Ureter (tissue), 1 donor: ENCODE data around the gene FCGBP. TPM values are rescaled to one million over a fixed set of nuclear protein-coding genes. Genes with fewer than 3 reads are reported as not detected.
"Not testable (repeated sequence)": the region's sequence is repeated elsewhere in the genome, so short reads cannot be mapped to it uniquely, and the experiment has no call there.

Experiments used
- DNase-seq: peaks from one replicate; pipeline ENCODE4 v3.0.0-alpha.2; 2020; ENCODE audit warnings: low spot score
- total RNA-seq: library from RNA; stranded (reverse); gene quantifications from one replicate; pipeline ENCODE4 v1.2.4, GENCODE V29; 2023
- donor health status: DM: yes; HTN: yes; CAD: no.

FCGBP gene
- 37.0 TPM for total RNA-seq

DNA sequence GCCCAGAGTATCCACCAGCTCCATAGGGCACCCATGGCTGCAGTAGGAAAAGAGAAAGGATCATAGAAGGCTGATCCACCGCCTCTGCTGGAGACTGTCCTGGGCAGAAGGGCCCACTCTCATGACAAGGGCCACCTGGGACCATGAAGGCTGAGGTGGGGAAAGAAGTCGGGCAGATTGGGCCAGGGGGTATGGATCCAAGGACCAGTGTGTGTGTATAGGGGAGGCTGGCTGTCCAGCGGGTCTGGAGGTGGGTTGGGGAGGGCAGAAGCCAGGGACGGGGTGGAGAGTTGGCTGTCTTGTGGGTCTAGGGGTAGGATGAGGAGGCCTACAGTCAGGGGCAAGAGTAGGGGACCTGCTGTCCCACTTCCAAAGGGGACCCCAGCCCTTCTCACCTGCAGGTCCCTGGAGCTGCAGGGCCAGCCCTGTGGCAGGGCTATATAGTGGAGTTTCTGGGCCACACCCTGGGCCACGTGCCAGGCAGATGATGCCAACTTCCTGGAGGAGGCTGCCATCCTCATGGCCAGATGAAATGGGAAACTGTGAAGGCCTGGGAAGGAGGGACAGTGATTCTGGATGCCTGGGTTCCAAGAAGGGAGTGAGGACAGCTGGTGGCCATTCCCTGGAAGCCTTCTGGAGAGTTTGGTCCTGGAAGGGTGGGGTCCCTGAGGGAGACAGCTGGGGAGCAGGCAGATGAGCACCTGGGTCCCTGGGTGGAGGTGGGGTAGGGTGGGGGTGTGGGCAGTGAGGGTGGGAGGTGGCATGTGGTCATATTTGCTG, at the start of gene FCGBP:
FCGBP (minus strand) TSS at position 51 of the 780 bp plus-strand sequence.
- DNase-seq = no peak

DNA sequence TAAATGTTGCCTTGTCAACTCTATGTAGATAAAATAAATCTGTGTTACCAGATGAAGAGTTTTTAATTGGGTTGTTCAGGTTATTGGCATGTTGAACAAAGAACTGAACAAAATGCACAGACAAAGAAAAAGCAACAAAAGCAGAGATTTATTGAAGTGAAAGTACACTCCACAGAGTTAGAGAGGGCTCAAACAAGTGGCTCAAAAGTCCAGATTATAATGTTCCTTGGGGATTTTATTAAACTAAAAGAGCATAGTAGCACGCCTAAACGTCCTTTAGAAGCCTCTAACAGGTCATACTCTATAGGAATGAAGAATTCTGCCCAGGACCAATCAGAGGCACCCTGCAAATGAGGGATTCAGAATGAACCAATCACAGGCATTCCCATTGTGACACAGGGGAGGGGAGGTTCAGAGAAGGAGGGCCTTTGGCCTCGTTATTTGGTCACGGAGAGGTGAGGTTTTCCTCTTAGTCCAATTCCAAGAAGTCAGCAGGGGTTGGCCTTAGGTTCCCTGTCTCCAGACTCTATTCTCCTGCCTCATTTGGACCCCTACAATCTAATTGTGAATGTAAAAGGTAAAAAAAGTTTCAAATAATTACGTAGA, 49.4 kb upstream of the FCGBP start:
- no peak for DNase-seq

DNA sequence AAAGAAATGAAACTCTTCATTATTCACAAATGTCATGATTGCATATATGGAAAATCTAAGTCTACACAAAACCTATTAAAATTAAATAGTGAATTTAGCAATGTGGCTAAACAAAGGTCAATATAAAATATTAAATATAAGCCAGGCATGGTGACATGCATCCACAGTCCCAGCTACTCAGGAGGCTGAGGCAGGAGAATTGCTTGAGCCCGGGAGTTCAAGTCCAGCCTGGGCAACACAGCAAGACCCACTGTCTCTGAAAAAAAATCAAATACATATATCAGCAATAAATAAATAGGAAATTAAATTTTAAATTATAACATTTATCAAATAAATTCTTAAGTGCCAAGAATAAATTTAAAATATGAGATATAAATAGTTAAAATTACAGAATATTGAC, 48.4 kb upstream of the FCGBP start:
- no peak for DNase-seq

DNA sequence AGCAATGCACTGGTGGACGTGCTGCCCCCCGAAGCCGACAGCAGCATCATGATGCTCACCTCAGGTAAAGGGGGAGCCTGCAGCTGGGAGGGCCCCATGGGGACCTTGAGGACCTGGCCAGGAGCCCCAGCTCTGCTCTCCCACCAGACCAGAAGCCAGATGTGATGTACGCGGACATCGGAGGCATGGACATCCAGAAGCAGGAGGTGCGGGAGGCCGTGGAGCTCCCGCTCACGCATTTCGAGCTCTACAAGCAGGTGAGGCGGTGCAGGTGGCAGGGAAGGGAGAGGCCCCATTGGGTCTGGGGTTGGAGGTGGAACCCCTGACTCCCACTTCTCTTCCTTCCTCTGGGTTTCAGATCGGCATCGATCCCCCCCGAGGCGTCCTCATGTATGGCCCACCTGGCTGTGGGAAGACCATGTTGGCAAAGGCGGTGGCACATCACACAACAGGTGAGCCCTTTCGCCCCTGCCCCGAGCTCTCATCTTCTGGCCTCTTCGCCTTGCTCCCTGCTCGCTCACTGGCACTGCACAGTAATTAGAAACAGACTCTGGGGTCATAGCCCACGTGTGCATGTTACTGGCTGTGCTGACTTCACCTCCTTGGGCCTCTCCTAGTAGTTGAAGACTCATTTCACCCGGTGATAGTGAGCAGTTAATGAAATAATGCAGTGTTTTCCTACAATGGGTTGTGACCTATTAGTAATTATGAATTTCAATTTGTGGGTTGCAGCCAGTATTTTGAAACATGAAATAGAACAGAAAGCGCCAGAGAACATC, 40.1 kb upstream of the FCGBP start:
- no peak for DNase-seq

DNA sequence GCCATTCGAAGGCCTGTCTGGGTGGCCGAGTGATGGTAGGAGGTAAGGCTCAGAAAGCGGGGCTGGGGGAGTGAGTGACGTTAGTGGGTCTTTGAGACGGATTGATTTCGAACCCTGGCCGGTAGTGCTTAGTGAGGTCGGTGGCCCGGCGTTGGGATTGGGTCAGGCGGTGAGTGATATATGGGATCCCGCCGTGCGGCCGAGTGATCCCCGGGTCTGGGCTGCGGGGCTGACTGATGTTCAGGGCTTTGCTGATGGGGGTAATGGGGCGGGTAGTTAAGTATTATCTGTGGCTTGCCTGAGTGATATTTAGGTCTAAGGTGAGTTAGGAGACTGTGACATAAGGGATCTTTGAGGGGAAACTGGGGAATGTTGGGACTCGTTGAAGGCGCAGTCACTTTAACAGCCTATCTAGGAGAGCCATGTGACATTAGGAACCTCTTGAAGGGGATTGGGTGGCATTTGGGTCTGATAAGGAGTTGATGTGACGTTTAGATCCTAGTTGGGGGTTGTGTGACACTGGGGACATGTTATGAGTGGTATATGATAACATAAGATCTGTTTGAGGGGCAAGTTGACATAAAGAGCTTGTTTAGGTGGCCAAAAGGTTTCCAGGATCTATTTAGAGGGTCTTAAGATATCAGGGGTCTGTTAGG, 37.1 kb upstream of the FCGBP start:
- DNase-seq = no peak

DNA sequence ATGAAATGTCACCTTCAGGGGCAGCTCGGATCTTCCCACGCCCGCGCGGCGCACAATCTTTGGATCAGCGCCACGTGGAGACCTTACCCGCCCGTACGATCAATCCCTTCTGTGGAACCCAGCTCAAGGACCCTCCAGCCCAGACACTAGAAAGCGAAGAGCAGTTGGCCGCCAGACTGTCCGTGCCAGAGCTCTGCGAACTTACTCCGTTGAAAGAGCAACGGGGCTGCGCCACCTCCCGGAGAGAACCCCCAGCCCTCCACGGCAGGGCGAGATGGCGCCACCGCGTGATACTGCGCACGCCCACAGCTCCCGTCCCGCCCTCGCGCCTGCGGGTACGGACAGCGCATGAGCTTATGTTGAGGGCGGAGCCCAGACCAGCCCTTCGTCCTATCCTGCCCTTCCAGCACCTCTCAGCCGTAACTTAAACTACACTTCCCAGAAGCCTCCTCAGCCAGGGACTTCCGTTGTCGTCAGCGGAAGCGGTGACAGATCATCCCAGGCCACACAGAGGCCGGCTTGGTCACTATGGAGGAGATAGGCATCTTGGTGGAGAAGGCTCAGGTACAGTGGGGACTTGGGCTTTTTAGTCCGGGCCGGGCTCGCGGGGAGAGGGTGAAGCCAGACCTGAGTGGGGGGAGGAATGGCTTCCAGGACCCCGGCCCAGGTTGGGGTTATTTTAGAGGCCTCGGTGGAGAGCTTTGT, 36.4 kb upstream of the FCGBP start, which contains the start of gene PSMC4:
PSMC4 (plus strand) TSS at position 491 of the 705 bp plus-strand sequence; CDS start at position 529, 38 bp downstream.
- DNase-seq = peak; percentile 98

DNA sequence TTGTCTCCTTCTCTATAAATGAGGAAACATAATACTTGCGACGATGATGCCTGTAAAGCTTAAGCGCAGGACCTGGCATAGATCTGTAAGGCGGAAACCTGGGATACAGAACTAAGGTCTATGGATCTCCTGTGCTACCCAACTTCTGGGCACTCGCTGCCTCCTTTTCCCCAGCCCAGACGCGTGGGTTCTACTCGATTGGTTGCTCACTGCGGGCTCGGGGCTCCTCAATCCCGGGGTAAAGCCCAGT, 35.9 kb upstream of the FCGBP start:
- DNase-seq = no peak

DNA sequence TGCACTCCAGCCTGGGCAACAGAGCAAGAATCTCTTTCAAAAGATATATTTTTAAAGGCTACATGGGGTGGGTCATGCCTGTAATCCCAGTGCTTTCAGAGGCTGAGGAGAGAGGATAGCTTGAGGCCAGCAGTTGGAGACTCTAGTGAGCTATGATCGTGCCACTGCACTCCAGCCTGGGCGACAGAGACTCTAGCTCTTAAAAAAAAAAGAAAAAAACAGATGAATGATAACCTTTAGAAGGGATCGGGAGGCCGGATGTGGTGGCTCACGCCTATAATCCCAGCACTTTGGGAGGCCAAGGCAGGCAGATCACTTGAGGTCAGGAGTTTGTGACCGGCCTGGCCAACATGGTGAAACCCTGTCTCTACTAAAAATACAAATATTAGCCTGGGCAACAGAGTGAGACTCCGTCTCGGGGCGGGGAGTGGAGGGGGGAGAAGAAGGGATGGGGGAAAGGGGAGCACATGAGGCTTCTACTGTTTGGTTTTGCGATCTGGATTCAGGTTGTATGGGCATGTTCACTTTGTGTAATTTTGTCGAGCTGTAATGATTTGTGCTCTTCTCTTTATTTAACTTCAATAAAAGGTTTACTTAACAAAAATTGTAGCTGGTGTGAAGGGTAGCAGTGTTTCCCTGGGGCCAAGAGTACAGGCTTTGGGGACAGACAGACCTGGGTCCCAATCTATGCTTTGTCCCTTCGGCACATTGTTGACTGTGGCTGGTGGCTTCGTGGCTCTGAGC, 35.4 kb upstream of the FCGBP start:
- no peak for DNase-seq

DNA sequence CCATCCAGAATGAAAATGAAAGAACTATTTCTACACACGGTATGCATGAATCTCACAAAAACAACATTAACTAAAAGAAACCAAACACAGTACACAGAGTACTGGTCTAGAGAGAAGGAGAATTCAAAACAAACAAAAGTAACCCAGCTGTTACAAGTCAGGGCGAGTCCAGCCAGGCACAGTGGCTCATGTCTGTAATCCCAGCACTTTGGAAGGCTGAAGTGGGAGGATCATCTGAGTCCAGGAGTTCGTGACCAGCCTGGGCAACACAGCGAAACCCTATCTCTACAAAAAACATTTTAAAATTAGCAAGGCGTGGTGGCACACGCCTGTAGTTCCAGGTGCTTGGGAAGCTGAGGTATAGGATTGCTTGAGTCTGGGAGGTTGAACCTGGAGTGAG, 34.8 kb upstream of the FCGBP start:
- no peak for DNase-seq

DNA sequence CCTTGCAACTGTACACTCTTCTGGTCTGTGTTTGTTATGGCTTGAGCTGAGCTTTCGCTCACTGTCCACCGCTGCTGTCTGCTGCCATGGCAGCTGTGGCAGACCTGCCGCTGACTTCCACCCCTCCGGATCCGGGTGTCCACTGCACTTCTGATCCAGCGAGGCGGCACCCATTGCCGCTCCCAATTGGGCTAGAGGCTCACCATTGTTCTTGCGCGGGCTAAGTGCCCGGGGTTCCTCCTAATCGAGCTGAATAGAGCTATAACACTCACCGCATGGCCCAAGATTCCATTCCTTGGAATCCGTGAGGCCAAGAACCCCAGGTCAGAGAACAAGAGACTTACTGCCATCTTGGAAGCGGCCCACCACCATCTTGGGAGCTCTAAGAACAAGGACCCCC, 34.4 kb upstream of the FCGBP start:
- no peak for DNase-seq

DNA sequence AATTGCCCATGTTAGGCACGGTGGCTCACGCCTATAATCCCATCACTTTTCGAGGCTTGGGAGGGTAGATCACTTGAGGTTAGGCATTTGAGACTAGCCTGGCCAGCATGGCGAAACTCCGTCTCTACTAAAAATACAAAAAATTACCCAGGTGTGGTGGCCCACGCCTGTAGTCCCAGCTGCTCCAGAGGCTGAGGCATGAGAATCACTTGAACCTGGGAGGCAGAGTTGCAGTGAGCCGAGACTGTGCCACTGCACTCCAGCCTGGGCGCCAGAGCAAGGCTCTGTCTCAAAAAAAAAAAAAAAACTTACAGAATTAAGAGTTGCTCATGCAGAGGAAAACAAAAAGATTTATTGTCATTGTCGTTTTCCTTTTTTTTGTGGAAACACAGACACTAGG, 33.1 kb upstream of the FCGBP start:
- DNase-seq = no peak

DNA sequence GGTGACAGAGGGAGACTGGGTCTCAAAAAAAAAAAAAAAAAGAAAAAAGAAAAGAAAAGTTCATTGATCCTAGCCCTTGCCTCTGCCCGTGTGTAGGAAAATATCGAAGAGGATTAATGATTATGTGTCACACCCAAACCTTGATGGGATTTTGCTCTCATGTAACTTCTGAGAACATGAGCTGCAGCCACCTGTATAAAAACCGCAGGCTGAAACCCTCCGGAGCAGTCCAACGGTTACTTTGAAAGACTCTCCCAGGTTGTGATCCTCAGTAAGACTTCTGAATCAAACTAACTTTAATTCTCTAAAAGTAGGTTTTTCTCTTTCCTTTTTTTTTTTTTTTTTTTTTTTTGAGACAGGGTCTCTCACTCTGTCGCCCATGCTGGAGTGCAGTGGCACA, 32.2 kb upstream of the FCGBP start:
- DNase-seq = no peak

DNA sequence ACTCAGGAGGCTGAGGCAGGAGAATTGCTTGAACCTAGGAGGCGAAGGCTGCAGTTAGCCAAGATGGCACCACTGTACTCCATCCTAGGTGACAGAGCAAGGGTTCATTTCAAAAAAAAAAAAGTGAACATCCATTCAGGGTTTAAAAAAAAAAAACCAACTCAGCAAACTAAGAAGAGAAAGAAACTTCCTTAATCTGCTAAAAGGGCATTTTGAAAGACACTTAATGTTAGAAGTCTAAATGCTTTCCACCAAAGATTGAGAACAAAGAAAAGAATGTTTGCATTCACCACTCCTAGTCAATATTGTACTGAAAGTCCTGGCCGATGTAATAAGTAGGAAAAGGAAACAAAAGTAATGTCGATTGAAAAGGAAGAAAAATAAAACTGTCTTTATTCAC, 29.5 kb upstream of the FCGBP start:
- DNase-seq = no peak

DNA sequence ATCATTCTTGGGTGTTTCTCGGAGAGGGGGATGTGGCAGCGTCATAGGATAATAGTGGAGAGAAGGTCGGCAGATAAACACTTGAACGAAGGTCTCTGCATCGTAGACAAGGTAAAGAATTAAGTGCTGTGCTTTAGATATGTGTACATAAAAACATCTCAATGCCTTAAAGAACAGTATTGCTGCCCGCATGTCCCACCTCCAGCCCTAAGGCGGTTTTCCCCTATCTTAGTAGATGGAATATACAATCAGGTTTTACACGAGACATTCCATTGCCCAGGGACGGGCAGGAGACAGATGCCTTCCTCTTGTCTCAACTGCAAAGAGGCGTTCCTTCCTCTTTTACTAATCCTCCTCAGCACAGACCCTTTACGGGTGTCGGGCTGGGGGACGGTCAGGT, 25.0 kb upstream of the FCGBP start:
- DNase-seq = not testable (repeated sequence)

DNA sequence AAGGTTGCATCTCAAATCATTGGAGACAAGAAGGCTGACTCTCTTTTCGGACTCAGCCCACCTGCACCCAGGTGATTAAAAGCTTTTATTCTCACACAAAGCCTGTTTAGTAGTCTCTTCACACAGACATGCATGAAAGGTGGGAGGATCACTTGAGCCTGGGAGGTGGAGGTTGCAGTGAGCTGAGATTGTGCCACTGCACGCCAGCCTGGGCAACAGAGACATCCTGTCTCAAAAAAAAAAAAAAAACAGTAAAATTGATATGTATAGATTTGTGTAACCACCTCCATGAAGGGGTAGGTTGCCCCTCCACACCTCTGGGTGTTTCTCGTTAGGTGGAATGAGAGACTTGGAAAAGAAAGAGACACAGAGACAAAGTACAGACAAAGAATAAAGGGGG, 24.5 kb upstream of the FCGBP start:
- not testable (repeated sequence) for DNase-seq

DNA sequence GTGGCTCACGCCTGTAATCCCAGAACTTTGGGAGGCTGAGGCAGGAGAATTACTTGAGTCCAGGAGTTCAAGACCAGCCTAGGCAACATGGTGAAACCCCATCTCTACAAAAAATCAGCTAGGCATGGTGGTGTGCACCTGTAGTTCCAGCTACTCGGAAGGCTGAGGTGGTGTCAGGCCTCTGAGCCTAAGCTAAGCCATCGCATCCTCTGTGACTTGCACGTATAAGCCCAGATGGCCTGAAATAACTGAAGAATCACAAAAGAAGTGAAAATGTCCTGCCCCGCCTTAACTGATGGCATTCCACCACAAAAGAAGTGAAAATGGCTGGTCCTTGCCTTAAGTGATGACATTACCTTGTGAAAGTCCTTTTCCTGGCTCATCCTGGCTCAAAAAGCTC, 23.5 kb upstream of the FCGBP start:
- not testable (repeated sequence) for DNase-seq

DNA sequence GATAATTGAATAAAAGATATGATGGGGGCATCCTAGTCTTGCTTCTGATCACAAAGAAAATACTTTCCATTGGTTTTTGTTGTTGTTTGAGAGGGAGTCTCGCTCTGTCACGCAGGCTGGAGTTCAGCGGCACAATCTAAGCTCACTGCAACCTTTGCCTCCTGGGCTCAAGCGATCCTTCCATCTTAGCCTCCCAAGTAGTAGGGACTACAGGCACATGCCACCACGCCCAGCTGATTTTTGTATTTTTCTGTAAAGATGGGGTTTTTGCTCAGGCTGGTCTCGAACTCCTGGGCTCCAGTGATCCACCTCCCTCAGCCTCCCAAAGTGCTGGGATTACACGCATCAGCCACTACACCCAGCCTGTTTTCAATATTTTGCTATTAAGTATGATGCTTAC, 19.5 kb upstream of the FCGBP start:
- no peak for DNase-seq

DNA sequence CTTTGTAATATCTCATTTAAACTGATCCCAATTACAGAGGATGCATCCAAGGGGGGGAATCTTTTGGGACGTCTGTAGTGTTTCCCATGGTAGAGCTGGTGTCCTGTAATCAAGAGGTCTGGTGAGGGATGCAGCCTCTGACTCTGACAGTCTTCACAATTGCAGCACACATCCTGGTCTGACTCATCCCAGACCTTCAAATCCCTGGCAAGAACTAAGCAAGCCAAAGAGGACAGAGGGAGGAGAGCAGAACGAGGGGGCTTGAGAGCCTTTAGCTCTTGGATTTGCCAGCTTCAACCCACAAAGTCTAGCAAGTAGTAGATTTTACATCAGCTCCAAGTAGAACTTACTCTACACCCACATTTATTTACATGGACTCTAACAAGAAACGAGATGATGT, 17.3 kb upstream of the FCGBP start:
- DNase-seq = peak; percentile 36

DNA sequence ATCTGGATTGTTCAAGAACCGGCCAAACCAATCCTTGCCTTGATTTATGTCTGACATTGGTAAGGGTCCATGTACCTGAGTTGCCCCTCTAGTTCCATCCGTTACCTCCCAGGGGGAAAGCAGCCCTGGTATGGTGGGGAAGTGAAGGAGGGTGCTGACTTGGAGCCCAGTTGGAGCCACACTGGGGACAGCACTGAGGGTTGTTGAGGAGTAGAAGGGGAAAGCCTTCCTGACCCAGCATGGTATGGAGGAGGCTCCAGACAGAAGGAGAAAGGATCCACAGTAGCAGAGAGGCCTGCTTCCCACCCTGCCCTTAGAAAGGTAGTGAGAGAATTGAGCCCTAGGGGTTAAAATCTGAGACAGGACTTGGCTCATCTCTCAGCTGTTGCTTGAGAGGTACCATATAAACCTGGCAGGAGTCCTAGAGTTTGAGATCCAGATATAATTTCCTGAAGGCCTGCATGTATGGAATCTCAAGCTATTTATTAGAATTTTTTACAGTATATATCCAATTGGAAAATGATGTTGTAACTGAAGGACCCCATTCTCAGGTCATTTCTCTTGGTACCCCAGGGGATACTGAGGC, 16.7 kb upstream of the FCGBP start:
- no peak for DNase-seq

DNA sequence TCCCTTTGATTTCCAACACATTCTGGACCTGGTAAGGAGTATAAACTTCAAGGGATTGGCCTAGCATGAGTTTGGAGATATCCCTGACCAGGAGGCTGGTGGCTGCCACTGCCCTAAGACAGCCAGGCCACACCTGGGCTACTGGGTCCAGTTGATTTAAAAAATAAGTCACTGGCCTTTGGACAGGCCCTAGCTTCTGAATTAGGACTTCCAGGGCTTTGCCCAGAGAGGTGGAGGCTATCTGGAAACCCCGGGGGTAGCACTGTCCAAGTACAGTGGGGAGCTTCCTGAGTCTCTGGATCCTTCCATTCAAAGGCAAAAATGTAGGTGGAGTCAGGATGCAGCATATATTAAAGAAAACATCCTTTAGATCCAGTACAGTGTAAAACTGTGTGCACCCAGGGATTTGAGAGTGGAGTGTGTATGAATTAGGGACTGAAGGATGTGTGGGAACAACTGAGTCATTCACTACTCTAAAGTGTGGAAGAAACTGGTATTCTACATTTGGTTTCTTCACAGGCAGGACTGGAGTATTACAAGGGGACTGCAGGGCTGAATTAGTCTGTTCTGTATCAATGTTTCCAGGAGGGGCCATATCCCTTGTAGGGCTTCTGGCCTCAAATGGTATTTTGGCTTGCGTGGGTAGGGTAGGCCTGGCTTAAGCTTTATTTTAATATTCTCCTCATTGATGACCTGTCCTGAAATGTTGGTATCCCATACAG, 14.8 kb upstream of the FCGBP start:
- DNase-seq = no peak
